EH (cell line): ENCODE results near the gene PLXNA1.

ENCODE experiments used
- DNase-seq: peaks from one replicate; pipeline ENCODE4 v3.0.0-alpha.2; 2015; ENCODE audit warnings: low read depth

PLXNA1 gene

DNA sequence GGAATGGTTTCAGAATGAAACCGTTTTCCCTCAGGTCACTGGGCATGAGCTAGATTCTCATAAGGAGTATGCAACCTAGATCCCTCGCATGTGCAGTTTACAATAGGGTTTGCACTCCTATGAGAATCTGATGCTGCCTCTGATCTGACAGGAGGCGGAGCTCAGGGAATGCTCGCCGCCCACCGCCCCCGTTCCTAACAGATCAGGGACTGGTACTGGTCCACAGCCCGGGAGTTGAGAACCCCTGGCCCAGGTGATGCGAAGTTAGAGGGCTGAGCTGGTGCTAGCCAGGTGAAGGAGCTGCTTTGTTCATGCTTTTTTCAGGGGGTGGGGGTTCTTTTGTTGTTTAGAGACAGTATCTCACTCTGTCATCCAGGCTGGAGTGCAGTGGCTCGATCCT, 15.5 kb upstream of the PLXNA1 start:
- DNase-seq = no peak

DNA sequence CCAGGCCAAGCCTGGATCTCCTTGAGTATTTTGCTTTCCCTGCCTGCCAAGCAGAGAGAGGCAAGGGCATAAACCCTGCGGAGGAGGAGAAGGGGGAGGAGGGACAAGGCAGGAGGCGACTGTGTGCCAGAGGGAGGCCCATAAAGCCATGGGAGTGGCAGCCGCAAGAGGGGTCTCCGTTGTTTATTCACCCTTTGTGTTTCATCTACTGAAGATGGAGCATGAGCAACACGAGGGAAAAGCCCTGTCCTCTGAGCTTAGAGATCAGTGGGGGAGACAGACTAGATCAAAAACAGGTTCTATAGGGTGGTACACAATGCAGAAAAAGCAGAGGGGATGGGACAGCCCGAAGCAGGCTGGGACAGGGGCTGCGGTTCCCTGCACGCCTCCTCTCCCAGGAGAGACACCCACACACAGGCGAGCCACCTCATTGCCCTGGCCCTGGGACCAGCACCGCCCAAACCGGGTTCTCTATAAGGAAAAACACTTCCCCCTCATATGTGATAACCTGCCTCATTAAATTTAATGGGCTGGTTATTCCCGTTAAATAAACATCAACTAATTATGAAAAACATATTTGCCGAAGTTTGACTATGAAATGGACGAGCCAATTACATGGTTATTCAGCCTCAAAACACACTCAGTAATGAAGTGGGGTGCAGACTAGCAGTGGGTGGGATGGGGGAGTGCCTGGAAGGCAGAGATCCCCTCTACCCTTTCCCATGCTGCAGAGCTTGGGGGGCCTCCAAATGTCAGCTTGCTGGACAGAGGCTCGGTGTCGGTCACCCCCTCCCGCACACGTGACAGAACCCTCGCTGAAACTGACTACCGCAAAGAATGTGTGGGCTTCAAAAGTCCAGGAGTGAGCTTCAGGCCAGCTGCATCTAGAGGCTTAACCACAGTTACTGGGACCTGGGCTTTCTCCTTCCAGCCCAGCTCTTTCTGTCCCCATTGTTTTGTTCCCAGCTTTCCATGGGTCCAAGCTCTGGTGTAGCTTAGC, 14.2 kb upstream of the PLXNA1 start:
- DNase-seq = no peak

DNA sequence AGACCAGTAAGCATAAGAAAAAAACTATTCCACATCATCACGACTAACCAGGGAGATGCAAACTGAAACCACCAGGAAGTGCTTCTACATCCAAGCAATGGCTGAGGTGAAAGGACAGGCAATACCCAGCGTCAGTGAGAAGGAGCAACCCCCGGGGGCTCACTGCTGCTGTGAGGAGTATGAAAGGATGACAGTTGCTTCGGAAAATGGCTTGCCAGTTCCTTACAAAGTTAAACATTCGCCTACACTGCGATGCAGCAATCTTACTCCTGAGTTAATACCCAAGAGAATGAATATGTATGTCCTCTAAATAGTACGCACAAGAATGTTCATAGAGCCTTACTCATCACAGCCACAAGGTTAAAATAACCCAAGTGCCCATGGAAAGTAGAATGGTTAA, 13.3 kb upstream of the PLXNA1 start:
- no peak for DNase-seq

DNA sequence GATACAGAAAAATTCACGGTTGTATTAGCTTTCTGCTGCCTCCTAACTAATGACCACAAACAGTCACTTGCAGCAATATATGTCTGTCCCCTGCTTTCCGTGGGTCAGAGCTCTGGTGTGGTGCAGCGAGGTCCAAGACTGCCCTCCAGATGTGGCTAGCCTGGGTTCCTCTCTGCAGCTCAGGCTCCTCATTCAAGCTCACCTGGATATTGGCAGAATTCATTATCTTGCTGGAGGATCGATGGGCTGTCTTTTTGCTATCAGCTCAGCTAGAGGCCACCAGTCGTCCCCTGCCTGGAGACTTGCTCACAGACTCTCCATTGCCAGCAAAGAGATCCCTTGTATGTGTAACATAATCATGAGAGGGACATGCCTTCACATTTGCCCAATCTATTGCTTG, 12.8 kb upstream of the PLXNA1 start:
- DNase-seq = no peak

DNA sequence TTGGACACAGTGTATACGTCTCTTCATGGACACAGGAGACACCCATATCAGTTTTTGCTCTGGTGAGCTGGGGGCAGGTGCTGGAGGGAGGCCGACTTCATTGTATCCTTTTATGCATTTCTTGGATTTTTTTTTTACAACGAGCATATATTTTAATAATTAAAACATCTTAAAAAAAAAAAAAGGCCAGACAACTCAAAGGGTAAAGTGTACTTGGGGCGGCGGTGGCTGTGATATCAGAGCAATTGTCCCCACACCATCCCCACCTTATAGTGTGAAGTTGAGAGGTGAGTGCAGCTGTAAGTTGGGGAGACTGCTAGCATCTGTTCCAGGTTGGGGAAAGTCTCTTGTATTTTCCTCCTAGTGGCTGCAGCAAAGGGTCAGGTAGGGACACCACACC, 12.0 kb upstream of the PLXNA1 start:
- no peak for DNase-seq

DNA sequence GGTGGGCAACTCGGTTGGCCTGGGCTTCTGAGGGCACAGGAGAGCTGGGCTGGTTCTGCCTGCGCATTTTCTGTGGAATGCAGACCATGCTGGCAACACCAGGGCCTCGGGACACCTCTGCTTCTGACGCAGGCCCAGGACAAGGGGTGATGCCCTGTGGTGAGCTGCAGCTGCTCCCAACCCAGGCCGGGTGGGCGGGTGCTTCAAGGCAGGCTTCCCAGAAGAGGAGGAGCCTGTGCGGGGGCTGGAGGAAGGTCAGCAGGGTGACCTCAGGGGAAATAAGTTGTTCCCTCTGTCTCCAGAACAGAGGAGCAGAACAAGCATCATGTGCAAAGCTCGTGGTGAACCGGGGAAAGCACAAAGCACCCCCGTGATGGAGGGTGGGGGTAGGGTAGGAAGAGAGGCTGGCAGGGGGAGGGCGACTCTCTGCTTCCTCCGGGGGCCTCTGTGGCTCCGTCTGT, 11.0 kb upstream of the PLXNA1 start:
- peak; percentile 55 for DNase-seq

DNA sequence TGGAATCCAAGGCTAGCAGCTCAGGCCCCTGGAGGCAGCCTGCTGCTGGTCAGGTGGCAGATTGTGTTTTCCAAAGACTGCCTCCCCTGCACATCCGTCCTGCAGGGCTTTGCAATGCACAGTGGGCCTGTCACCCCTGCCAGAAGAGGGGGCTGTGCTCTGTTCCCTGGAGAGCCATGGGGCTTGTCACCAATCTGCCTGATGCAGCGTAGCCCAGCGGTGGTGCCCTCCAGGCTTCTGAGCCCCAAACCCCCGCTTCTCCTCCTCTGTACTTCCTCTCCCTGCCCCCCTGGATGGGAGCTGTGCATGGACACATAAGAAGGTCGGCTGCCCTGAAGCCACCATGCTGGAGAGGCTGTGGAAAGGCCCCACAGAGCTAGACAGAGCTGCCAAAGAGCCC, 10.0 kb upstream of the PLXNA1 start:
- DNase-seq = no peak

DNA sequence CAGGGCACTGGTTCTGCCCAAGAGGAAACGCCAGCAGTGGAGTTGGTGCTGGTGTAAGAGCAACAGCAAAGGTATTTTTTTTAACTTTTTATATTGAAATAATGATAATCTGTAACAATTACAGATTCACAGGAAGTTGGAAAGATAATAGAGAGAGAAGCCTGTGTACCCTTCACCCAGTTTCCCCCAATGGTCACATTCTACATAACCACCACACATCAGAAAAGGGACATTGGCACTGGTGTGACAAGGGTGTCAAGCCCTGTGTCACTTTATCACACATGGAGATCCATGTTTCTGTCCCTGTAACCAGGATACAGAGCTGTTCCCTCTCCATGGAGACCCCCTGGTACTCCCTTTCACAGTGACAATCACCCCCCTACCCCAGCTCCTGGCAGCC, 9.1 kb upstream of the PLXNA1 start:
- DNase-seq = no peak

DNA sequence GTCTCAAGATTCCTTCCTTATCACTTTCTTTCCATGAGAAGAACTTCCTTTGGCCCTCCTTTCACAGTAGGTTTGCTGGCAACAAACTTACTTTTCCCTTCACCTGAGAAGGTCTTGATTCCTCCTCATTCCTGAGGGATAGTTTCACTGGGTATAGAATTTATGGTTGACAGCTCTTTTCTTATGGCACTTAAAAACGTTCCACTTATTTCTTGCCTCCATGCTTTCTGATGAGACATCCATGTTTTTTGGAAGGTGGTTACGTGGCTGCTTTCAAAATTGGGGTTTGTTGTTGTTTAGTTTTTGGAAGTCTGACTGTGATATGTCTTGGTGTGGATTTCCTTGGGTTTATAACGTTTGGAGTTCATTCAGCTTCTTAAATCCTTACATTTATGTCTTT, 8.2 kb upstream of the PLXNA1 start:
- DNase-seq = no peak

DNA sequence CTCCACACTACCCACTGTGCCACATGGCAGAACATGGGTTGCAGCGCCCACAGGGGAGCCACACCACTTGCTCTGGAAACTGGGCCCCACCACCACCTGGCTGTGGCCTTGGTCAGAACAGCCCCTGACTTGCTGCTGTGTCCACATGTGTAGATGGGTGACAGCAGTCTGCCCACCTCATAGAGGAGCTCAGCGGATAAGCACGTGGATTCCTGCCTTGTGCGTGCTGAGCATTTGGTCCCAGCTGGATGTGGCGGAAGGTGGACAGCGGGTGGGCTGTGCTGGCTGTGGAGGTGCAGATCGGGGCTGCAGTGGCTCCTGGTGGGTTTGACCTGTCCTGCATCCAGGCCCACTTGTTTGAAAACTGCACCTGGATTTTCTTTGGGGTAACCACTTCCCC, 6.0 kb upstream of the PLXNA1 start:
- no peak for DNase-seq

DNA sequence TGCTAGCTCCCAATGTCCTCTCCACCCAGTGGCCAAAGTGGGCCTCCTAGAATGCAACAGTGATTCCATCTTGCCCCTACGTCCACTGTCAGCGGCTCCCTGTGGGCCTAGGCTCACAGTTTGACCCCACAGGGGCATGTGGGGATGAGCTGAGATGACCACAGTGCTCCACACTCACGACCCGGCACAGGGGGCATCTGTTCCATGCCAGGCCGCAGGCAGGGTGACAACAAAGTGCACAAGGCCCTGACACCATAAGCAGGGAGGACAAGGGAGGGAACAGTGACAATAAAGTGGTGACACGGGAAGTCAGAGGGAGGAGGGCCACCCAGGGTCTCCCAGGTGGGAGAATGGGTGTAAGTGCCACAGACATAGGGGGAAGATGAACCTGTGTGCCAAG, 5.1 kb upstream of the PLXNA1 start:
- DNase-seq = no peak

DNA sequence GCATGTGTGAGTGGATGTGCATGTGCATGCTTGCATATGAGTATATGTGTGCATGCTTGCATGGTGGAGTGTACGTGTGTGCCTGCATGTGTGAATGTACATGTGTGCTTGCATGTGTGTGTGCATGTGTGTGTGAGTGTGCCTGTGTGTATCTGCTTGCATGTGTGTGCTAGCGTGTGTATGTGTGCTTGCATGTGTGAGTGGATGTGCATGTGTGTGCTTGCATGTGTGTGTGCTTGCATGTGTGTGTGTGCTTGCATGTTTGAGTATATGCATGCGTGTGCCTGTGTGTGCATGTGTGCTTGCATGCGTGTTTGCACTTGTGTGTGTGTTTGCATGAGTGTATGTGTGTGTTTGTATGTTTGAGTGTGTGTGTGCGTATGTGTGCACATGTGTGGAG, 4.6 kb upstream of the PLXNA1 start:
- DNase-seq = no peak

DNA sequence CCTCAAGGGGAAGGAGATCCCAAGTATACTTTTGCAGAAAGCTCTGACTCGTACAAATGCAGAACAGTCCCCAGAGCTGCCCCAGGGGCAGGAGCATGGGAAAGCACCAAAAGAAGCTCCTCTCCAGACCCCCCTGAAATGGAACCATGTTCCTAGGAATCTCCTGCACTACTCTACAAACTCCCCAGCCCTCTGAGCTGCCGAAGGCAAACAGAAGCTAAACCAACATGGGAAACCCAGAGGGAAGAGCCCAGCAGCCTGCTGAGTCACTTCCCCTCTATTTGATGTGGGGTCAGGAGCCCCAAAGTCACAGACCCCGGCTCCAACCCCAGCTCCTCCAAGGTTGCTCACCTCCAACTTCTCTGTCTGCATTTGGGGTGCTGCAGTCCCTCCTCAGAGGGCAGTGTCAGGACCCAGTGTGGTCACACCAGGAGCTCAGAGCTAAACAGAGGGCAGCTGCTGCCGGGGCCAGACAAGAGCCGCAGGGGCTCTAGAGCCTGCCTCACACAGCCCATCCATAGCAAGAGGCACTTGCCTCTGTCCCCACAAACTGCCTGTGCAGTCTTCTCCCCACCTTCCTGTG, 3.8 kb upstream of the PLXNA1 start:
- DNase-seq = peak; percentile 18

DNA sequence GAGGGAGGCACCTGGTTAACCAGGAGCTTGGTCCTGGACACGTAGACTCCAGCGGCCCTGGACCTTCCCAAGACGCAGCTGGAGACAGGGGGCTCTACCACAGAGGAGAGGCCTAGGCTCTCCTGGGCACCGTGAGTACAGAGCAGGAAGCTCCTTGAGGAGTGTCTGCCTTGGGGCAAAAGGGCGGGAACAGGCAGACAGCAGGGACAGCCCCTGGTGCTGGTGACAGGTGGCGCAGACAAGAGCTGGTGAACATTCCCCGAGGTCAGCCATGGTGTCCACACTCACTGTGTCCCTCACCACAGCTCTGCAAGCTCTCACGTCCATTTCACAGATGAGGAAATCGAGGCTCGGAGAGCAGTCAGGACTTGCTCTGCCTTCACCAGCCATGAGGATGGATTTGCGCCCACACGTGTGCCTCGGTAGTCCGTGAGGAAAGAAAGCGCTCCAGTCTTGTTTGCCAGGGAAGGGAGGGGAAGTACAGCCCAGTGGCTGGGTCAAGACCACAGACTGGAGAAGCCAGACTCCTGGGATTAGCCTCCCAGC, 2.6 kb upstream of the PLXNA1 start:
- no peak for DNase-seq

DNA sequence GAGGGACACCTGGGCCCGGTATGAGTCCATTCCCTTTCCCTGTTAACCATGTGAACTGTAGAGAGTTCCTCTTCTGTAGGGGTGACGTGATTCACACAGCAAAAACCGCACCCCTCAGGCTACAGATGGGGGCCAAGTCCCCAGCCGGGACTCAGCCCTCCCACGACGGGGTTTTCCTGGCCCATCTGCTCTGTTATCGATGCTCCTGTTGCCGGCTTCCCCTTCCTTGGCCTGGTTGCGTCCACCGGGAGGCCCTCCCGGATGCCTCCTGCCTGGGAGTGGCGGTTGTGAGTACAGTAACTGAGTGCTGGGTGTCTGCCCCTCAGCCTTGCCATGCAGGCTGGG, 817 bp upstream of the PLXNA1 start:
- peak; percentile 48 for DNase-seq

DNA sequence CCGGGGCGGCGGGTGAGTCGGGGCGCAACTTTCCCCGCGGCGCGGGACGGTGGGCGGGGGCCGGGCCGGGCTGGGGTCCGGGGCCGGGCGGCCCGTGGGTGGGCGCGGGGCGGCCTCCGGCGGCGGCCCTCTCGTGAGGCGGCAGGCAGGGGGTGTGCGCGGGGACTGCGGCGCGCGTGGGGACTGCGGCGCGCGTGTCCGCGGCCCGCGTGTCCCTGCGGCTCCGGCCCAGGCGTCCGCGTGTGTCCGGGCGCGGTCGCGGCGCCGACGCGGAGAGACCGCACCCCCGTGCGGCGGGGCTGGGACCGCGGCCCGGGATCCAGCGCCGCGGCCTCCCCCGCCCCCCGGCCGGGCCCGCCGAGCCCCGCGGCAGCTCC, 349 bp downstream of the PLXNA1 start:
- DNase-seq = peak; percentile 21

DNA sequence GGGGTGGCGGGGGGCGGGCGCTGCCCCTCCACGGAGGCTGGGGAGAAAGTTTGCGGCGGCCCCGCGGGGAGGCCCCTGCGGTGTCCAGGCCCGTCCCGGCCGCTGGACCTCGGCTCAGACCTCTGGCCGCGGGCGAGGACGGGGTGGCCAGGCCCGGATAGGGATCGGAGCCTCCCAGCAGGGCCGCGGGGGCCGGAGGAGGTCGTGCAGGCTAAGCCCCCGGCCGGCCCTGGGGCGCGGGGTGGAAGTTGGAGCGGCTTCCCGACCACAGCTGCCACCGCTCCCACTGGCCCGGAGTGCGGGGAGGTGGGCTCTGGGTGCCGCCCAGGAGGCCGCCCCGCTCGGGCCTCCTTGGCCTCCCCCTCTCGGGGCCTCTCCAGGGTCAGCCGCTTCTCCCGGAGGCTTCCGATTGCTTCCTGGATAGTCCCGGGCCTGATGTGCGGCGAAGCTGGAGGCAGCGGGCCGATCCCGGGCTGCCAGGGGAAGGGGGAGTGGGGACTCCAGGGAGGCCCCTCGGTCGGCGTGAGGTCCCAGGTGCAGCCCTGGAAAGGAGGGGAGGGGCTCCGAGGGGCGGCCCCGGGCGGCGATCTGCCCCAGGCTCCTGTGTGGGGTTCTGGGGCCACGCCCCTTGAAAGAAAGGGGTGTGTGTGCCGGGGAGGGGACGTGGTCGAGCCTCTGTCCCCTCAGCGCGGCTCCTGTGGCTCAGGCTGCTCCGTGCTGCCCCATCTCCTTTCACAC, 907 bp downstream of the PLXNA1 start:
- DNase-seq = peak; percentile 45

DNA sequence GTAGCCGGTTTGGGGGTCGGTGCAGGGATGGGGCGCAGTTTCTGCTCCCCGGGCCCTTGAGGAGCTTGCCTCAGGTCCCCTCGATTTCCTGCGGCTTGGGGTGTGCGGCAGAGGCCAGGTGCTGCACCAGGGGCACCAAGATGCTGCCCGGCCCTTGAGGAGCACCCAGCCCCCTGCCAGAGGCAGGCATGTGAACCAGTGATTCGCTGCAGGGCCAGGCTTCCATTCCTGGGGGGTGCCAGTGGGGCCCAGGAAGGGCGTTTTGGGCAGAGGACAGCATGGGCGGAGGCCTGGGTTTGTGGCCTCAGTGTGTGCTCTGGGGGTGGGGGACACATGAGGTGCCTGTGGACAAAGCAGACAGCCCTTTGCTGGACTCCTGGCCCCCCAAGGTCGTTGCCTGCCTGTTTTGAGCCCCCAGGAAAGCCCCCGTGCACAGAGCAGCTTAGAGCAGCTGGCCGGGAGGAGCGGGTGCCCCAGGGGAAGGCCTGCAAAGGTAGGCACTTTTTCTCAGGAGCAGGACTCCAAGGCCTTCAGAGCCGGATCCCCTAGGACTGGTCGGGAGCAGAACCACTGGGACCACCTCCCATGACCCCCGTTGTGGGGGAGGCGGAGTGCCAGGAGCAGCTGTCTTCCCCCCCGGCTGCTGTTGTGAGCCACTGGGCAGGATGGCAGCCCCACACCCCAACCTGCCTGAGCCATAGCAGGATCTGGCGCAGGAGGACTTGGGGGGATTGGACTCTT, 1.6 kb downstream of the PLXNA1 start:
- DNase-seq = no peak

DNA sequence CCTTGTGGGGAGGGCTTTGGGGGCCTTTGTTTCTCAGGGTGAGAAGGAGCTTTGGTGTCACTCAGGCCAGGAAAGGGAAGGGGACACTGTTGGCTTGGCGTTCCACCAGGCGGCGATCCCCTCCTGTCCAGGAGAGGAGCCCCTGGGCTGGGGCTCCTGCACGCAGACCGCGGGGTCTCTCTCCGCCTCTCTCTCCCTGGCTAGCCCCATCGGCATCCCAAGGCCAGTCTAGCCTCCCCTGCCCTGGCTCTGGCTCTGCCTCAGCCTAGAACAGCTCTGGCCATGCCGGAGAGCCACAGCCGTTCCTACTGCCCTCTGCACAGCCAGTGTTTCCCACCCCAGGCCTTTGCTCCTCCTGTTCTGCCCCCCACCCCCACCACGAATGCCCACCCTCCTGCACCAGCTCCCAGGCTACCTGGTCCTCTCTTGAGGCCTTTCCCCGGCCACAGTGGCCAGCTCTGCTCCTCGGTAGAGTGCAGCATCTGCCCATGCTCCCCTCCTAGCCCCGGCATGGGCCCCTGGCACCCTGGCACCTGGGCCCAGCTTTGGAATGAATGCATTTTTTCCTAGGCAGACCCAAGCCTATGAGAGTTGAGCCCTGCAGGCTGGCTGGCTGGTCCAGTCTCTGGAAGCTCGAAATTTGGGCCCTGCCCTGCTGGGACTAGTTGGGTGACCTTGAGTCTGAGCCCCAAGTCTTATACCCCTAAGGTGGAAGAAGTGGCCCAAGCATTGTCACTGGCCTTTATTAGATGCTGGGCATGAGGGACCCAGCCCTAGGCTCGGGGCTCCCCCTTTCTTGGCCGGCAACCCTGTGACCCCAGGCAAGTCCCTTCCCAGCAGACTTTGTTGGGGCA, 2.4 kb downstream of the PLXNA1 start:
- DNase-seq = no peak

DNA sequence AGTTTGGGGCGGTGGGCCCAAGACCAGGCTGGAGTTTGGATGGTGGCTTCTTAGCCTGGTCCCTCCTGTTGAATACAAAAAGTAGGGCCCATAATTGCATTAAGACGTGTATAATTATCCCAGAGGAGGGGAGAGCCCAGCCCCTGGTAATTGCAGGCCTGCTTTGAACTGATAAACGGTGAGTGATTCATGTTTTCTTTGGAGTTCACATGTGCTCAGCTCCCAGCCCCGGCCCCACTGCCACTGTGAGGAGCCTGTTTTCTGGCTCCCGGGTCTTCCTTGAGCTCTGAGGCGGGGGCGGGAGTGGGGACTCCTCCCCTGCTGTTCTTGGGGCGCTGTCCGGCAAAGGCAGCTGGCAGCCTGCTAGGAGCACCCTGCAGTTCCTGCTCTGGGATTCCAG, 3.1 kb downstream of the PLXNA1 start:
- peak; percentile 30 for DNase-seq

DNA sequence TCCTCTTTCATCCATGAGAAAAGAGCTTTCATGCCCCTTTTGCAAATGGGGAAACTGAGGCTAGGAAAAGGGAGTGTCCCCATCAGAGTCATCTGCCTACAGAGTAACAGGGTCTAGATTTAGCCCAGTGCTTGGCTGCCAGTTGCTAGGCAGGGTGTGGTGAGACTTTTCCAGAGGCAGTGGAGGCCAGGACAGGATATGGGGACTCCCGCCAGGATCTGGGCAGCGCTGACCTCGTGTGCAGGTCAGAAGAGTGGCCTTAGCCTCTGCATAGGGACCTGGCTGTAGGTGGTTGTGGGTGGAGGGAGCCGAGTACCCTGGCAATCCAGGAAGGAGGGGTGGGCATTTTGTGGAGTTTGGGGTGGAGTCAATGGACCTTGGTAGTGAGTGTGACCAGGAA, 4.2 kb downstream of the PLXNA1 start:
- DNase-seq = no peak
